GM19351 (cell line): ENCODE data around the gene FAM163A.
A peak's percentile ranks its signal among the peaks of the same experiment; 100 is the strongest.
"Not testable (repeated sequence)": the region's sequence is repeated elsewhere in the genome, so short reads cannot be mapped to it uniquely, and the experiment has no call there.

Experiments
- ATAC-seq: cut with Tn5 transposase; IDR thresholded peaks from one replicate; pipeline ENCODE4 v1.9.1; 2021; ENCODE audit warnings: mild to moderate bottlenecking, moderate library complexity; ENCODE audit not compliant: unreplicated experiment

FAM163A gene

GRCh38 chr1:179742717-179743678 lies at the start of gene FAM163A:
FAM163A (plus strand) TSS chr1:179743291; CDS start chr1:179813098, 69,807 bp downstream.
- ATAC-seq: no peak

- not testable (repeated sequence) for ATAC-seq
Measured at GRCh38 chr1:179694530-179694929, 48.6 kb upstream of the FAM163A start.

DNA sequence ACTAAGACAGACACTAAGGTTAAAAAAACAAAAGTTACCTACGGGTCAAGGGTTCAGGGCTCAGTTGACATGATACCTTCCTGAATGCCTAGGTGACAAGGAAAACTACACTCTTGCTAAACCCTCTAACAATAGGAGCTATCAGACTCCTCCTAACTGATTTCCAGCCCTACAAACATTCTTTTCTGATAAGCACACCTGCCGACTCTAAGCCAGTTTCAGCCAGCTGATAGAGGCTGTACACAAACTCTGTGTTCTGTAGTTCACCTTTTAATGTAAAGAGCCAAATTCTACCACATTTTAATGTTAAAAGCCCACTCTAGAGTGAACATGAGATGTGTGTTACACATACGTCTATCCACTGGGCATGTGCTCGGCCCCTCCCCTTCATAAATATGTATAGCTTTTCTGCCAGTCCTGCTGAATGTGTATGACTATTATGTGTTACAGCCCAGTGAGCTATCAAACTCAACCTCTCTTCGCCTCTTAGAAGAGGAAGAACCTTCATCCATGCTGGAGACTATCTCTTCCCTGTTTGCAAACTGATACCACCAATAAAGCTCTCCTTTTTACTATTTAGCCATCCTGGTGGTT lies 40.0 kb upstream of the FAM163A start:
- no peak for ATAC-seq

GRCh38 chr1:179706339-179706941 lies 36.7 kb upstream of the FAM163A start:
- ATAC-seq: peak; percentile 35

- no peak for ATAC-seq
Measured at GRCh38 chr1:179707406-179707805, 35.7 kb upstream of the FAM163A start.

GRCh38 chr1:179708434-179709195 lies 34.5 kb upstream of the FAM163A start:
- no peak for ATAC-seq

DNA sequence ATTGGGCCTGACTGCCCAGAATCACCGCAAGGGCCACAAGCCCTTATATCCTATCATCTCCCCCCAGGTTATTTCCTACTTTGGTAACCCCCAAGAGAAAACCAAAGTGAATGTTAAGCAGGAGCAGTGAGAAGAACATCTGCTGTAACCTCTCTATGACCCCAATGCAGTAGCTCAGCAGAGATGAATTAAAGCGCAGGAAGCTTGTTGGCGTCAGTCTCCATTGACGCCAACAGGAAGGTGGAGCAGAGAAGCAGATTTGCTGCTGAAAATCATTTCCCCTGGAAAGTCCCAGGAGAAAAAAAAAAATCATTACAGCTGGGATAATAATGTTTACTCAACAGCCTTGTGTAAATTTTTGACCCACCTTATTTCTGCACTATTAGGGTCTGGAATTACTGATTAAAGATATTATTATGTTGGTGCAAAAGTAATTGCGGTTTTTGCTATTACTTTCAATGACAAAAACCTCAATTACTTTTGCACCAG lies 33.2 kb upstream of the FAM163A start:
- peak; percentile 82 for ATAC-seq

DNA sequence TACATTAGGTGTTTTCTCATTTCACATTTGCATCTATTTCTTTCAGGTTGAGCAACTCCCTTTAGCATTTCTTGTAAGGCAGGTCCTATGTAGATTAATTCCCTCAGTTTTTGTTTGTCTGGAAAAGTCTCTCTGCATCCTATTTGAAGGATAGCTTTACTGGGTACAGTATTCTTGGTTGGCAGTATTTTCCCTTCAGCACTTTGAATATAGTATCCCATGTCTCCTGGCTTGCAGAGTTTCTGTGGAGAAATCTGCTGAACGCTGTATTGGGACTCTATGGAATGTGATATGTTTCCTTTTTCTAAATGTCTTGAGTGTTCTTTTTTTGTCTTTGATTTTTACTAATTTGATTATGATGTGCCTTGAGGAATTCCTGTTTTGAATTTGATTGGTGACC lies 28.9 kb upstream of the FAM163A start:
- ATAC-seq: no peak

DNA sequence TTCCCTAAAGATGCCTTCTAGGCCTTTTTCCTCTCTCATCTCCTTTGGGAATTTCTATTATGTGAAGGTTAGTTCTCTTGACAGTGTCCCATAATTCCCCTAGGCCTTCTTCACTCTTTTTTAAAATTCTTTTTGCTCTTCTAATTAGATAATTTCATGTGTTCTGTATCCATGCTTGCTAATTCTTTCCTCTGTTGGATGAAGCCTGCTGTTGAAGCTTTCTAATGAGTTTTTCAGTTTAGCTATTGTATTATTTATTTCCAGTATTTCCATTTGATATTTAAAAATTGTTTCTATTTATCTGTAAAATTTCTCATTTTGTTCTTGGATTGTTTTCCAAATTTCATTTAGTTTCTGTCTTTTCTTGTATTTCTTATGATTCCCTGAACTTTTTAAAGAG lies 28.5 kb upstream of the FAM163A start:
- no peak for ATAC-seq

- no peak for ATAC-seq
Measured at GRCh38 chr1:179719272-179719671, 23.8 kb upstream of the FAM163A start.

DNA sequence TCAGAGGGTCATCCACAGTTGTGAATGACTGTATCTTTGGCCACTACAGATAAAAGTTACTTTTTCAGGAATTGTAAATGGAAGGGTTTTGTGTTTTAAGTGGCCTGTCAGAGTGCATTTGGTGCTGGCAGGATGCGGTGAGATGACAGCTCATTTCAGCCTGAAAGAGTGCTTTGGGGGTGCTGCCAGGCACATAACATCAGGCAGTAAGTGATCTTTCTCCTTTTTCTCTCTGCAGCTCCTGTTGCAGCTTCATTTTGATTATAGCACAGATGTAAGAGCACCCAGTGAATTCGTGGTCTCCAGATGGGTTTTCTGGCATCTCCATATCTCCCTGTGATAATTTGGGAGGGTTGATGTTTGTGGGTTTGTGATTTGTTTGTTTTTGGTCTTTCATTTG lies 14.8 kb upstream of the FAM163A start:
- no peak for ATAC-seq

- ATAC-seq: no peak
Measured at GRCh38 chr1:179729881-179730280, 13.2 kb upstream of the FAM163A start.

GRCh38 chr1:179731643-179732042 lies 11.4 kb upstream of the FAM163A start:
- ATAC-seq: no peak

- no peak for ATAC-seq
Measured at GRCh38 chr1:179742291-179742690, 800 bp upstream of the FAM163A start.

DNA sequence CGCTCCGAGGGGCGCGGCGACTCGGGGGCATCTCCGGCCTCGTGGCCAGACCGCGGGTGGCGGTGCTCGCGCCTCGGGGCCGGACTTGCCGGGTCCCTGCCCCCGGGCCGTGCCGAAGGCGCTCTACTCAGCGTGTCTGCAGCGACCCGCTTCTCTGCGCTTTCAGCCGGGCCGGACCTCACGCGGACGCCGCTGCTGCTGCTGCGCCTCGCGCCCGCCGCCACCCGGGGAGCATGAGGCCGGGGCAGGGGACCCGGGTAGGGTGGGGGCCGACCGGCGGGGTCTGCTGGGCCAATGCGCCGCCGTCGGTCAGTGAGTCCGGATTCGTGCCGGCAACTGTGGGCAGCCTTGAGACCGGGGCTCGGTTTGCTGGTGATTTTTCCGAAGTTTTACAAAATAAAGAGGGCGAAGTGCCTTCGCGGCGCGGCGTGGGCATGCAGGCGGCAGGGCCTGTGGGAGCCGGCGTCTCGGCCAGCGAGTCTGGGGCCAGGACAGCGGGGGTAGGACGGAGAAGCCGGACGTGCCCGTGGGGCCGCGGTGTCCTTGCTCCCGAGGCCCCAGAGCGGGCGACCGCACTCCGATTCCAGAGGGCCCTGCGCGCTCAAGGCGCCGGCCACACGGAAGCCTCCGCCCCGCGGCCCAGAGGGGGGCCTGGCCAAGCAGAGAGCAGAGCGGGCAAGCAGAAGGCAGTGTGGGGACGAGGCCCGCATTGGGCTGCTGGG lies 749 bp downstream of the FAM163A start:
- no peak for ATAC-seq

GRCh38 chr1:179744401-179745130 lies 1.5 kb downstream of the FAM163A start:
- no peak for ATAC-seq

- no peak for ATAC-seq
Measured at GRCh38 chr1:179745131-179745611, 2.1 kb downstream of the FAM163A start.

DNA sequence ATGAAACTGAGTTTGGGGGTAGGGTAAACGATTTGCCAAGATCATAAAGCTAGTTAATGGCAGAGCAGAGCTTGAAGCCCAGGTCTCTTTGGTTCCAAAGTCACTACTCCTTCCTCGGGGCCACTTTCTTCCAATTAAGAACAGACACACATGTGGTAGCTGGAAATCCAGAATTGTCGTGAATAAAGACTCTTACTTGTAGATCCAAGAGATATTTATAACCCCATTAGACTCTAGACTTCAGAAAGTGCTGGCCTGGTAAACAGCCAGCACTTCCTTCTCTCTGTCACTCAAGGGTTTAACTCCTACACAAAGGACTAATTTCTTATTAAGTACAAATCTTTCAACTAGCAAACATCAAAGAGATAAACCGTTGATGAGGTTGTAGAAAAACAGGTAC lies 2.7 kb downstream of the FAM163A start:
- no peak for ATAC-seq

GRCh38 chr1:179747611-179748010 lies 4.5 kb downstream of the FAM163A start:
- no peak for ATAC-seq
